ENCODE results near the gene MRPS23. TPM values are rescaled to one million over a fixed set of nuclear protein-coding genes. Genes with fewer than 3 reads are reported as not detected.

MRPS23 gene
- total RNA-seq, 1 donor from 2014 or later = 16.4 TPM

DNA sequence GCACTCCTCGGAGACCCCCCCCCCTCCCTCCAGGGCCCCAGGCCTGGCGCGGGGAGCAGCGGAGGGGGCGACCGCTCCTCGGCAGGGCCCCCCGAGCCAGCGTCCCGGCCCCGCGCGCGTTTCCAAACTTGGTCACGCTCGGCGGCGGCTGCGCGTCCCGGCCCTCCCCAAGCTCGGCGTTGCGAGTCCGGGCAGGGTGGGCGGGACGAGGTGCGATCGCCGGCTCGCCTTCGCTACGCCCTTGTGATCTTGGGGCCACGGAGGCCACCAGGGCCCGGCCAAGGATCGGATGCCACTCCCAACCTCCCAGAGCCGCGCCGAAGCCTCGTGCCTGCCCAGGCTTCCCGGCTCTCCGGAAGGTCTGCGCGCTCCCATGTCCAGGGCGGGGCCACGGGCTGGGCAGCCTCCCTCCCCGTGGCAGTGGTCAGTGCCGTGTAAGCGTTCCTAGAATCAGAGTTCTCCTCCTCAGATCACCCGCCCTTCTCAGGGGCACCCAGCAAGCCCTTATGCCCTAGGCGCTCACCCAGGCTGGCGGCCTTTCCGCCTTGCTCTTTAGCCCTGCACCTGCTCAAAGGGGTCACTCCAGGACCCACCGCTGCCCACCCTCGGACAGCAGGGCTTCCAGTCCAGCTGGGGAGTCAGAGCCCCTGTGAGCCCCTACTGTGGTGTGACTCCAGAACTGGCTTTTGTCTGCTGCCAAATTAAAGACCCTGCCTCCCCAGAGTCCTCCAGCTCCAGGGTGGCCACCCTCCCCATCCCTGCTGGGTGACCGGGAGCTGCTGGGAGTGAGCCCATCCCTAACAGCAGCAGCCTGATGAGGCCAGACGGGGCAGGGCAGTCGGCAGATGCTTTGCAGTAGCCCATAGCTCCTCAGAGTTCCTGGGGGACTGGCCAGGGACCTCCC lies 12.2 kb upstream of the MRPS23 start:
- Histone ChIP-seq H2AFZ (replicated peaks) (peak overlapping the region; percentile 27), H3K9ac (no peak overlapping the region), H3K27ac (no peak overlapping the region), H4K20me1 (ENCODE audit: low read depth) (peaks cover 8% of the 10 kb centered on the region), H3K79me2 (ENCODE audit: low read depth) (no peaks in the 10 kb centered on the region), H3K4me1 (peaks cover 22% of the 10 kb centered on the region), H3K9me3 (ENCODE audit: low read depth) (no peaks in the 10 kb centered on the region), H3K27me3 (peaks cover 55% of the 10 kb centered on the region), H3K4me3 (peak overlapping the region; percentile 54), H3K36me3 (no peaks in the 10 kb centered on the region), H3F3A (ENCODE audit: low read depth) (peaks cover 21% of the 10 kb centered on the region), H3K4me2 (peak overlapping the region; percentile 93)
- peak overlapping the region; percentile 71 for H3K4me3 Mint-ChIP-seq
- no peak overlapping the region for H3K27ac Mint-ChIP-seq
- peak; percentile 77 for TF ChIP-seq EZH2phosphoT487 (IDR thresholded peaks at IDR 0.05)
- TF ChIP-seq, protein P1, sequence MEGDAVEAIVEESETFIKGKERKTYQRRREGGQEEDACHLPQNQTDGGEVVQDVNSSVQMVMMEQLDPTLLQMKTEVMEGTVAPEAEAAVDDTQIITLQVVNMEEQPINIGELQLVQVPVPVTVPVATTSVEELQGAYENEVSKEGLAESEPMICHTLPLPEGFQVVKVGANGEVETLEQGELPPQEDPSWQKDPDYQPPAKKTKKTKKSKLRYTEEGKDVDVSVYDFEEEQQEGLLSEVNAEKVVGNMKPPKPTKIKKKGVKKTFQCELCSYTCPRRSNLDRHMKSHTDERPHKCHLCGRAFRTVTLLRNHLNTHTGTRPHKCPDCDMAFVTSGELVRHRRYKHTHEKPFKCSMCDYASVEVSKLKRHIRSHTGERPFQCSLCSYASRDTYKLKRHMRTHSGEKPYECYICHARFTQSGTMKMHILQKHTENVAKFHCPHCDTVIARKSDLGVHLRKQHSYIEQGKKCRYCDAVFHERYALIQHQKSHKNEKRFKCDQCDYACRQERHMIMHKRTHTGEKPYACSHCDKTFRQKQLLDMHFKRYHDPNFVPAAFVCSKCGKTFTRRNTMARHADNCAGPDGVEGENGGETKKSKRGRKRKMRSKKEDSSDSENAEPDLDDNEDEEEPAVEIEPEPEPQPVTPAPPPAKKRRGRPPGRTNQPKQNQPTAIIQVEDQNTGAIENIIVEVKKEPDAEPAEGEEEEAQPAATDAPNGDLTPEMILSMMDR (IDR thresholded peaks at IDR 0.05) = no peak
- TF ChIP-seq EZH2 (IDR thresholded peaks at IDR 0.05) = peak; percentile 59
- no peaks in the 10 kb centered on the region for H3K9me3 Mint-ChIP-seq
- H3K4me1 Mint-ChIP-seq = peaks cover 57% of the 10 kb centered on the region
- peaks cover 17% of the 10 kb centered on the region for H3K36me3 Mint-ChIP-seq
- peak; percentile 68 for DNase-seq (ENCODE audit: low spot score)
- peaks cover 17% of the 10 kb centered on the region for H3K27me3 Mint-ChIP-seq (ENCODE audit: insufficient read depth, low read depth)

DNA sequence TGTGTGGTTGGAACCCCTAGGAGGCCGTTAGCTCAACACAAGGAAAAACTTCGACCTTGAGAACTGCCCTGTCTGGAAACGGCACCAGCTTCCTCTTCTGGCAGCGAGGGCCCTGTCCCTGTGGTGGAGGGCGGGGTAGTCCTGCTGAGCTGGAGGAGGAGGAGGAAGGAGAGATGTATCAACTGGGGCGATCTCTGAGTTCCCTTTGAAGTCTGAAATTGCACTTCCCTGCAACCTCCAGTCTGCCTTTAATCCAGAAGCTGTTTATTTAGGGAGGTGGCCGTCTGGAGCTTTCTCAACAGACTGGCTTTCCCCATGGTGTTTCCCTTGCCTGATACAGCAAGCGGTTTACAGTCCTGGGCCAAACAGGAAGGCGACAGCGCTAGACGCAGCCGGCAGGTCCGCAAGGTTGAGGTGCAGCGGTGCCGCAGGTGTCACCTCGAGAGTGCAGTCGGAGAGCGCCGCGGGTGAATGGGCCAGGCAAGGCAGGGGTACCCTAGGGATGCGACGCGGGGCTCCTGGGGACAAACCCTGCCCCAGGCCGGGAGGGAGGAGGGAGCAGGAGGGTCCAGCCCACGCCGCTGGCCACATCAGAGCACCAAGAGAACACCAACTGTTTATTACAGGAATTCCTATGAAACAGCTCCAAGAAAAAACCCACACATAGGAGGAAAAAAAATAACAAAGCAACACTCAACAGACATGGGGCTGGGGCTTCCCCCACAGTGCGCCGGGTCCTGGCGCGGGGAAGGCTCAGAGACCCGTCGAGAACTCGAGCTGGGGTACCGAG lies 11.4 kb upstream of the MRPS23 start:
- H3K27ac ChIP-seq = no peak overlapping the region
- no peak overlapping the region for H3K9ac ChIP-seq
- peak; percentile 41 for DNase-seq (ENCODE audit: low spot score)
- peaks cover 57% of the 10 kb centered on the region for H3K4me1 Mint-ChIP-seq
- peak overlapping the region; percentile 77 for H3K4me3 Mint-ChIP-seq
- H3K36me3 ChIP-seq = no peaks in the 10 kb centered on the region
- peak overlapping the region; percentile 70 for H3K27ac Mint-ChIP-seq
- H4K20me1 ChIP-seq (ENCODE audit: low read depth) = peaks cover 8% of the 10 kb centered on the region
- H3F3A ChIP-seq (ENCODE audit: low read depth) = peaks cover 21% of the 10 kb centered on the region
- no peaks in the 10 kb centered on the region for H3K9me3 ChIP-seq (ENCODE audit: low read depth)
- H3K79me2 ChIP-seq (ENCODE audit: low read depth) = no peaks in the 10 kb centered on the region
- TF ChIP-seq EZH2 (IDR thresholded peaks at IDR 0.05) = peak; percentile 76
- TF ChIP-seq, protein P1 (IDR thresholded peaks at IDR 0.05) = no peak
- H3K36me3 Mint-ChIP-seq = peaks cover 17% of the 10 kb centered on the region
- no peaks in the 10 kb centered on the region for H3K9me3 Mint-ChIP-seq
- H3K4me3 ChIP-seq = peak overlapping the region; percentile 54
- peaks cover 55% of the 10 kb centered on the region for H3K27me3 ChIP-seq
- H3K4me1 ChIP-seq = peaks cover 22% of the 10 kb centered on the region
- peak overlapping the region; percentile 93 for H3K4me2 ChIP-seq
- H2AFZ ChIP-seq (replicated peaks) = peak overlapping the region; percentile 27
- peaks cover 21% of the 10 kb centered on the region for H3K27me3 Mint-ChIP-seq (ENCODE audit: insufficient read depth, low read depth)

DNA sequence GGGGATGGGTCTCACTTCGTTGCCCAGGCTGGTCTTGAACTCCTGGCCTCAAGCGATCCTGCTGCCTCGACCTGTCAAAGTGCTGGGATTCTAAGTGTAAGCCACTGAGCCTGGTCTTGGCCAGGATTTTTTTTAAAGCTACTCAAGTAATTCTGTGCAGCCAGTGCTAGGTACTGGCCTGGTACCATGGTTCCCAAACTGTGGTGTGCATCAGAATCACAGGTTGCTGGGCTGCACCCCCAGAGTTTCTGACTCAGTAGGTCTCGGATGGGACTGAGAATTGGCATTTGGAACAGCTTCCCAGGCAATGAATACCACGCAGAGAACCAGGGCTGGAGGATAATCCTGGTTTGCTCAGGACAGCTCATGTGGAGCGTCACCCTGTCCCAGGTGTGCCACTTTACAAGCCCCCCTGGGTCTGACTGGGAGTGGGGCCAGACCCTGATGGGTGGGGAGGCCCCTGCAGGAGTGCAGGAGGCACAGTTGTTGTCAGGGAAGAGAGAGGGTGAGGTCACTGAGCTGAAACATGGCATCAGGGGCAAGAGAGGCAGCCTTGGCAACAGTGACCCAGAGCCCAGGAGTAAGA lies 10.7 kb upstream of the MRPS23 start:
- Mint-ChIP-seq H3K27me3 (ENCODE audit: insufficient read depth, low read depth) (peaks cover 21% of the 10 kb centered on the region), H3K9me3 (no peaks in the 10 kb centered on the region), H3K27ac (peak overlapping the region; percentile 70), H3K4me3 (peak overlapping the region; percentile 77), H3K4me1 (peaks cover 61% of the 10 kb centered on the region), H3K36me3 (peaks cover 14% of the 10 kb centered on the region)
- Histone ChIP-seq H2AFZ (replicated peaks) (no peak overlapping the region), H3K79me2 (ENCODE audit: low read depth) (no peaks in the 10 kb centered on the region), H3K36me3 (no peaks in the 10 kb centered on the region), H3K4me2 (peak overlapping the region; percentile 93), H3K4me1 (peaks cover 22% of the 10 kb centered on the region), H3K9me3 (ENCODE audit: low read depth) (no peaks in the 10 kb centered on the region), H3K4me3 (no peak overlapping the region), H4K20me1 (ENCODE audit: low read depth) (peaks cover 8% of the 10 kb centered on the region), H3K27ac (no peak overlapping the region), H3K9ac (no peak overlapping the region), H3F3A (ENCODE audit: low read depth) (peaks cover 21% of the 10 kb centered on the region), H3K27me3 (peaks cover 55% of the 10 kb centered on the region)
- no peak for DNase-seq (ENCODE audit: low spot score)
- TF ChIP-seq, protein P1 (IDR thresholded peaks at IDR 0.05) = no peak
- TF ChIP-seq EZH2 (IDR thresholded peaks at IDR 0.05) (no peak), EZH2phosphoT487 (IDR thresholded peaks at IDR 0.05) (no peak)

Data from neural progenitor cell (in vitro differentiated cells).